Measurements from ENCODE around the gene PRDM8.

- TF ChIP-seq CTCF (IDR thresholded peaks at IDR 0.05; ENCODE audit: low read depth, low read length) (no peak), POLR2A (IDR thresholded peaks at IDR 0.05; ENCODE audit: extremely low read depth, insufficient read length) (no peak), MAX (IDR thresholded peaks at IDR 0.05; ENCODE audit: low read depth, low read length) (no peak)
Measured at GRCh38 chr4:80196259-80196921, 913 bp upstream of the PRDM8 start.

Data from NB4 (cell line).